Body of pancreas (tissue), 4 donors: ENCODE data around the gene ANKRD10. TPM values are rescaled to one million over a fixed set of nuclear protein-coding genes. Genes with fewer than 3 reads are reported as not detected.
A peak's percentile ranks its signal among the peaks of the same experiment; 100 is the strongest.

Source experiments
- ATAC-seq: fragments of 150-250 bp; one replicate; pipeline ENCODE4 v1.9.1; 2016
- DNase-seq, 4 donors: peaks; one replicate each; pipeline ENCODE4 v3.0.0-alpha.2; 2019
- H3K27ac ChIP-seq, 4 donors: fragments of 200-600 bp; sonication (generic); 1 replicate in 3 of 4; 2 replicates in 1 of 4; pipeline versions ENCODE4 v1.5.1 to v1.6.1; 2016 to 2019; ENCODE audit warnings: mild to moderate bottlenecking in 1 of 4, mixed read lengths in 1 of 4, moderate library complexity in 1 of 4
- H3K27me3 ChIP-seq, 2 donors: fragments of 200-600 bp; sonication (generic); one replicate each; pipeline ENCODE4 v1.6.0; 2016; ENCODE audit warnings: mild to moderate bottlenecking in 1 of 2
- H3K36me3 ChIP-seq, 2 donors: fragments of 200-600 bp; sonication (generic); replicated peaks in 1 of 2; 2 replicates each; pipeline ENCODE4 v1.5.1; 2016; ENCODE audit warnings: low read depth in 2 of 2; ENCODE audit not compliant: insufficient read depth in 1 of 2
- H3K4me1 ChIP-seq: fragments of 200-600 bp; sonication (generic); one replicate; pipeline ENCODE4 v1.6.0; 2016
- H3K4me3 ChIP-seq, 2 donors: fragments of 200-600 bp; sonication (generic); 1 replicate in 1 of 2; 2 replicates in 1 of 2; pipeline ENCODE4 v1.5.1; 2016 to 2019
- H3K9me3 ChIP-seq, 3 donors: fragments of 200-600 bp; sonication (generic); 1 replicate in 2 of 3; 2 replicates in 1 of 3; pipeline ENCODE4 v1.5.1; 2016
- CTCF ChIP-seq, 7 experiments: fragments of 450-650 bp in 4 of 7; fragments of 200-600 bp in 3 of 7; sonication (generic) in 3 of 7; IDR thresholded peaks; one replicate each; pipeline ENCODE4 v1.5.1; 2016 to 2019; ENCODE audit warnings: antibody characterized with exemption in 7 of 7
- POLR2A ChIP-seq, 3 donors: fragments of 450-650 bp; IDR thresholded peaks; one replicate each; pipeline ENCODE4 v1.6.1; 2016; ENCODE audit warnings: antibody characterized with exemption in 3 of 3, mild to moderate bottlenecking in 2 of 3
- WGBS, 2 donors: methylation state at CpG; one replicate each; pipeline ENCODE4 v1.1.5; 2017; 5-methylcytosine and 5-hydroxymethylcytosine counted together
- intact Hi-C: fragments of 100-400 bp; cut with DNase I; formaldehyde crosslinking; loops from one replicate; pipeline ENCODE4 v1.15.1; 2023
- total RNA-seq, 2 donors: library from RNA; depleted of rRNA; stranded (reverse); fragments of >200 nt; gene quantifications; one replicate each; pipeline ENCODE4 v1.1.0, GENCODE V29; 2016

The ANKRD10 gene
- total RNA-seq, 2 donors from 2014 or later, result 117 to 124 TPM

- Histone ChIP-seq H3K27me3 (no peaks in the 10 kb centered on the region), H3K4me1 (peaks cover 28% of the 10 kb centered on the region), H3K27ac (peak overlapping the region in 1 of 4 donors; percentile 65), H3K36me3 (peaks cover 0 to under 1% of the 10 kb centered on the region in 2 donors), H3K4me3 (no peak overlapping the region), H3K9me3 (no peaks in the 10 kb centered on the region)
- DNase-seq (no peak), ATAC-seq (no peak)
- TF ChIP-seq CTCF (IDR thresholded peaks at IDR 0.05) (no peak), POLR2A (IDR thresholded peaks at IDR 0.05) (no peak)
- intact Hi-C loops, result no loop called here
- 52 to 55% methylated on average over 8 of the region's 8 CpGs for WGBS, 2 donors
These were observed 28.7 kb downstream of the ANKRD10 start for GRCh38 chr13:110885966-110886869.

GRCh38 chr13:110885516-110885915, 29.4 kb downstream of the ANKRD10 start:
- no peak for TF ChIP-seq CTCF (IDR thresholded peaks at IDR 0.05)
- no peak for TF ChIP-seq POLR2A (IDR thresholded peaks at IDR 0.05)
- H3K27ac ChIP-seq, result no peak overlapping the region
- no peaks in the 10 kb centered on the region for H3K9me3 ChIP-seq
- no peak overlapping the region for H3K4me3 ChIP-seq
- intact Hi-C loops, result no loop called here
- WGBS, 2 donors, result 78 to 88% methylated on average over 10 of the region's 10 CpGs
- H3K4me1 ChIP-seq, result peaks cover 28% of the 10 kb centered on the region
- no peak for ATAC-seq
- H3K27me3 ChIP-seq, result no peaks in the 10 kb centered on the region
- DNase-seq, result no peak
- H3K36me3 ChIP-seq, result no peaks in the 10 kb centered on the region

- H3K27me3 ChIP-seq, result no peaks in the 10 kb centered on the region
- H3K27ac ChIP-seq, result no peak overlapping the region
- no peak overlapping the region for H3K4me3 ChIP-seq
- DNase-seq, result no peak
- WGBS, 2 donors, result 77 to 87% methylated on average over 3 of the region's 3 CpGs
- intact Hi-C loops, result no loop called here
- no peaks in the 10 kb centered on the region for H3K36me3 ChIP-seq
- H3K4me1 ChIP-seq, result peaks cover 28% of the 10 kb centered on the region
- TF ChIP-seq CTCF (IDR thresholded peaks at IDR 0.05) (no peak), POLR2A (IDR thresholded peaks at IDR 0.05) (no peak)
- ATAC-seq, result no peak
- no peaks in the 10 kb centered on the region for H3K9me3 ChIP-seq
These were observed 30.4 kb downstream of the ANKRD10 start for GRCh38 chr13:110884517-110884916.

- WGBS, 2 donors, result 78 to 79% methylated on average over 7 of the region's 7 CpGs
- TF ChIP-seq CTCF (IDR thresholded peaks at IDR 0.05) (no peak), POLR2A (IDR thresholded peaks at IDR 0.05) (no peak)
- no peak for DNase-seq
These were observed 31.3 kb downstream of the ANKRD10 start for GRCh38 chr13:110883542-110883941.

More at GRCh38 chr13:110883542-110883941, 31.3 kb downstream of the ANKRD10 start:
- ATAC-seq, result no peak
- Histone ChIP-seq H3K9me3 (no peaks in the 10 kb centered on the region), H3K27ac (no peak overlapping the region), H3K27me3 (no peaks in the 10 kb centered on the region), H3K4me1 (peaks cover 23% of the 10 kb centered on the region), H3K36me3 (no peaks in the 10 kb centered on the region), H3K4me3 (no peak overlapping the region)
- intact Hi-C loops, result no loop called here
